ENCODE results near the gene AHNAK.
"Not testable (repeated sequence)": the region's sequence is repeated elsewhere in the genome, so short reads cannot be mapped to it uniquely, and the experiment has no call there.

The AHNAK gene

GRCh38 chr11:62451241-62451621, 95.4 kb downstream of the AHNAK start:
- no peak overlapping the region for H3K27ac ChIP-seq (replicated peaks)
- no peak for DNase-seq (ENCODE audit: low read depth in 1 of 2, low spot score in 1 of 2)
- TF ChIP-seq SPI1 (IDR thresholded peaks at IDR 0.05; ENCODE audit: borderline replicate concordance, low read depth) (no peak), POLR2AphosphoS5 (IDR thresholded peaks at IDR 0.05; ENCODE audit: low read depth) (no peak), GABPA (IDR thresholded peaks at IDR 0.05; ENCODE audit: low read depth) (no peak)
- TF ChIP-seq, protein P1, sequence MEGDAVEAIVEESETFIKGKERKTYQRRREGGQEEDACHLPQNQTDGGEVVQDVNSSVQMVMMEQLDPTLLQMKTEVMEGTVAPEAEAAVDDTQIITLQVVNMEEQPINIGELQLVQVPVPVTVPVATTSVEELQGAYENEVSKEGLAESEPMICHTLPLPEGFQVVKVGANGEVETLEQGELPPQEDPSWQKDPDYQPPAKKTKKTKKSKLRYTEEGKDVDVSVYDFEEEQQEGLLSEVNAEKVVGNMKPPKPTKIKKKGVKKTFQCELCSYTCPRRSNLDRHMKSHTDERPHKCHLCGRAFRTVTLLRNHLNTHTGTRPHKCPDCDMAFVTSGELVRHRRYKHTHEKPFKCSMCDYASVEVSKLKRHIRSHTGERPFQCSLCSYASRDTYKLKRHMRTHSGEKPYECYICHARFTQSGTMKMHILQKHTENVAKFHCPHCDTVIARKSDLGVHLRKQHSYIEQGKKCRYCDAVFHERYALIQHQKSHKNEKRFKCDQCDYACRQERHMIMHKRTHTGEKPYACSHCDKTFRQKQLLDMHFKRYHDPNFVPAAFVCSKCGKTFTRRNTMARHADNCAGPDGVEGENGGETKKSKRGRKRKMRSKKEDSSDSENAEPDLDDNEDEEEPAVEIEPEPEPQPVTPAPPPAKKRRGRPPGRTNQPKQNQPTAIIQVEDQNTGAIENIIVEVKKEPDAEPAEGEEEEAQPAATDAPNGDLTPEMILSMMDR (IDR thresholded peaks at IDR 0.05; ENCODE audit: insufficient read depth, low read length) = no peak
- TF ChIP-seq, protein P2, sequence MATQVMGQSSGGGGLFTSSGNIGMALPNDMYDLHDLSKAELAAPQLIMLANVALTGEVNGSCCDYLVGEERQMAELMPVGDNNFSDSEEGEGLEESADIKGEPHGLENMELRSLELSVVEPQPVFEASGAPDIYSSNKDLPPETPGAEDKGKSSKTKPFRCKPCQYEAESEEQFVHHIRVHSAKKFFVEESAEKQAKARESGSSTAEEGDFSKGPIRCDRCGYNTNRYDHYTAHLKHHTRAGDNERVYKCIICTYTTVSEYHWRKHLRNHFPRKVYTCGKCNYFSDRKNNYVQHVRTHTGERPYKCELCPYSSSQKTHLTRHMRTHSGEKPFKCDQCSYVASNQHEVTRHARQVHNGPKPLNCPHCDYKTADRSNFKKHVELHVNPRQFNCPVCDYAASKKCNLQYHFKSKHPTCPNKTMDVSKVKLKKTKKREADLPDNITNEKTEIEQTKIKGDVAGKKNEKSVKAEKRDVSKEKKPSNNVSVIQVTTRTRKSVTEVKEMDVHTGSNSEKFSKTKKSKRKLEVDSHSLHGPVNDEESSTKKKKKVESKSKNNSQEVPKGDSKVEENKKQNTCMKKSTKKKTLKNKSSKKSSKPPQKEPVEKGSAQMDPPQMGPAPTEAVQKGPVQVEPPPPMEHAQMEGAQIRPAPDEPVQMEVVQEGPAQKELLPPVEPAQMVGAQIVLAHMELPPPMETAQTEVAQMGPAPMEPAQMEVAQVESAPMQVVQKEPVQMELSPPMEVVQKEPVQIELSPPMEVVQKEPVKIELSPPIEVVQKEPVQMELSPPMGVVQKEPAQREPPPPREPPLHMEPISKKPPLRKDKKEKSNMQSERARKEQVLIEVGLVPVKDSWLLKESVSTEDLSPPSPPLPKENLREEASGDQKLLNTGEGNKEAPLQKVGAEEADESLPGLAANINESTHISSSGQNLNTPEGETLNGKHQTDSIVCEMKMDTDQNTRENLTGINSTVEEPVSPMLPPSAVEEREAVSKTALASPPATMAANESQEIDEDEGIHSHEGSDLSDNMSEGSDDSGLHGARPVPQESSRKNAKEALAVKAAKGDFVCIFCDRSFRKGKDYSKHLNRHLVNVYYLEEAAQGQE (IDR thresholded peaks at IDR 0.05; ENCODE audit: insufficient replicate concordance, low read depth) = no peak
- H3K4me3 ChIP-seq (replicated peaks; ENCODE audit: insufficient read depth, low read length) = no peak overlapping the region
- H3K27me3 ChIP-seq (ENCODE audit: insufficient read depth, poor library complexity, severe bottlenecking) = peaks cover 4% of the 10 kb centered on the region

DNA sequence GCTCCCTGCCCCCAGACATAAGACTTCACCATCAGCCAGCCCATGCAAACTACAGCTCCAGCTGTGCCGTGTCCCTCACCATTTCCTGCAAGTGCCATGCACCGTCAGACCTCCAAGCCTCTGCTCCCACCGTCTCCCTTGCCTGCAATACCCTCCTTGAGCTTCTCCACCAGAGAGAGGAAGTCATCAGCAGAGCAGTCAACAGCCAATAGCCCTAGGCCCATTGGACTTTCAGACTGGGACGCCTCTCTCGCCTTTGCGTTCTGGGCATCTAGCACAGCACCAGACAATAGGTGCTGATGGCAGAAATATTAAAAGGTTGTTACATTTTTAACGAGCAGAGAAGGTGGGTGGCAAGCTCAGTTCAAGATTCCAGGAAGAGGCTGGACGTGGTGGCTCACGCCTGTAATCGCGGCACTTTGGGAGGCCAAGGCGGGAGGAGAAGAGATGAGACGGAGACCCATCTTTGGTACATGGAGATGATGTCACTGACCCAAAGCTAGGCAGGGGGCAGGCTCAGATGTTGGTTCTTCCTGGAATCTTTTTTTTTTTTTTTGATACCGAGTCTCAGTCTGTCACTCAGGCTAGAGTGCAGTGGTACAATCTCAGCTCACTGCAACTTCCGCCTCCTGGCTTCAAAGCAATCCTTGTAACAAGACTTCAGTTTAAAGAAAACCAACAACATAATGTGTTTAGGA, 95.9 kb downstream of the AHNAK start:
- no peak for DNase-seq (ENCODE audit: low read depth in 1 of 2, low spot score in 1 of 2)
- Histone ChIP-seq H3K27ac (replicated peaks) (no peak overlapping the region), H3K4me3 (replicated peaks; ENCODE audit: insufficient read depth, low read length) (no peak overlapping the region), H3K27me3 (ENCODE audit: insufficient read depth, poor library complexity, severe bottlenecking) (peaks cover 4% of the 10 kb centered on the region)
- no peak for TF ChIP-seq POLR2AphosphoS5 (IDR thresholded peaks at IDR 0.05; ENCODE audit: low read depth)
- TF ChIP-seq SPI1 (IDR thresholded peaks at IDR 0.05; ENCODE audit: borderline replicate concordance, low read depth) = peak; percentile 20; the same call in 1 of the 2 replicates

GRCh38 chr11:62449912-62450311, 96.7 kb downstream of the AHNAK start:
- not testable (repeated sequence) for H3K27me3 ChIP-seq (ENCODE audit: insufficient read depth, poor library complexity, severe bottlenecking); DNase-seq (ENCODE audit: low read depth in 1 of 2, low spot score in 1 of 2); H3K4me3 ChIP-seq (replicated peaks; ENCODE audit: insufficient read depth, low read length); H3K27ac ChIP-seq (replicated peaks)

DNA sequence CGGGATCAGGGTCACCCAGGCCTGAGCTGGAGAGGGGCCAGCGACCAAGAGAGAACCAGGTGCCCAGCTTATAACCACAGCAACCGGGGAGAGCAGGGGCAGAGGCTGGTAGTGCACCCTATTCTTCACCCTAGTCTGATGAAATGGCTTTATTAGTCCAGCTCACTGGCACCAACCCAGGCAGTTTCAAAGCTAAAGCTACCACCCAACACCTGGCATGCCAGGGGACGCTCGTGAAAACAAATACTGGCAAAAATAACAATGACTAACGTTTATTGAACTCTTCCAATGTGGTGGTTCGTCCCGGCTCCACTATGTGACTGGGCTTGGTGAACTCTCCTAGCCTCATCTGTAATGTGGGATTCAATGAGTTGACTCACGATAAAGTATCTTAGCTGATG, 97.2 kb downstream of the AHNAK start:
- Histone ChIP-seq H3K4me3 (replicated peaks; ENCODE audit: insufficient read depth, low read length) (no peak overlapping the region), H3K27me3 (ENCODE audit: insufficient read depth, poor library complexity, severe bottlenecking) (peaks cover 4% of the 10 kb centered on the region), H3K27ac (replicated peaks) (no peak overlapping the region)
- TF ChIP-seq, protein P1 (IDR thresholded peaks at IDR 0.05; ENCODE audit: insufficient read depth, low read length) = no peak
- no peak for TF ChIP-seq POLR2AphosphoS5 (IDR thresholded peaks at IDR 0.05; ENCODE audit: low read depth)
- TF ChIP-seq GABPA (IDR thresholded peaks at IDR 0.05; ENCODE audit: low read depth) = no peak
- TF ChIP-seq, protein P2 (IDR thresholded peaks at IDR 0.05; ENCODE audit: insufficient replicate concordance, low read depth) = no peak
- TF ChIP-seq SPI1 (IDR thresholded peaks at IDR 0.05; ENCODE audit: borderline replicate concordance, low read depth) = no peak
- DNase-seq (ENCODE audit: low read depth in 1 of 2, low spot score in 1 of 2) = no peak

GRCh38 chr11:62446091-62446490, 100.5 kb downstream of the AHNAK start:
- H3K27me3 ChIP-seq (ENCODE audit: insufficient read depth, poor library complexity, severe bottlenecking) = peaks cover 4% of the 10 kb centered on the region
- TF ChIP-seq, protein P2 (IDR thresholded peaks at IDR 0.05; ENCODE audit: insufficient replicate concordance, low read depth) = no peak
- TF ChIP-seq GABPA (IDR thresholded peaks at IDR 0.05; ENCODE audit: low read depth) (no peak), POLR2AphosphoS5 (IDR thresholded peaks at IDR 0.05; ENCODE audit: low read depth) (no peak), SPI1 (IDR thresholded peaks at IDR 0.05; ENCODE audit: borderline replicate concordance, low read depth) (no peak)
- TF ChIP-seq, protein P1 (IDR thresholded peaks at IDR 0.05; ENCODE audit: insufficient read depth, low read length) = no peak
- no peak overlapping the region for H3K4me3 ChIP-seq (replicated peaks; ENCODE audit: insufficient read depth, low read length)
- no peak overlapping the region for H3K27ac ChIP-seq (replicated peaks)
- no peak for DNase-seq (ENCODE audit: low read depth in 1 of 2, low spot score in 1 of 2)
